ENCODE measurements around the gene AP1G2.

DNA sequence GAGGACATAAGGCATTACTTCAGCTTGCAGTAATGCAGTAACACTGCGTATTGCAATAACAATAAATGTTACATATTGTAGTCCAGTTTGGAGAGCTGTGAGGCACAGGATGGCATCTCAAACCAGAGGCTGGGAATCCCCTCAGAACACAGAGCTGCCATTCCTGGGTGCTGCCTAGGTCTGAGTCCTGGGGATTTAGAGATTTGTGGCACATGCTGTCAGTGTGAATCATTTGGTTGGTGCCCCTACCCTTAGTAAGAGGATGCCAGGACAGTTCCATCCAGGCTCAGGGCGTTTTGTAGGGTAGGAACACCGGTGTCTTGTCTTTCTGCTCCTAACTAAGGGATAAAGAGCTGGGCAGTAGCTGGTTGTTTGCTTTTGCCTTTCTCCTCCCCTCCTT is 38.6 kb downstream of the AP1G2 start:
- TF ChIP-seq, protein P1, sequence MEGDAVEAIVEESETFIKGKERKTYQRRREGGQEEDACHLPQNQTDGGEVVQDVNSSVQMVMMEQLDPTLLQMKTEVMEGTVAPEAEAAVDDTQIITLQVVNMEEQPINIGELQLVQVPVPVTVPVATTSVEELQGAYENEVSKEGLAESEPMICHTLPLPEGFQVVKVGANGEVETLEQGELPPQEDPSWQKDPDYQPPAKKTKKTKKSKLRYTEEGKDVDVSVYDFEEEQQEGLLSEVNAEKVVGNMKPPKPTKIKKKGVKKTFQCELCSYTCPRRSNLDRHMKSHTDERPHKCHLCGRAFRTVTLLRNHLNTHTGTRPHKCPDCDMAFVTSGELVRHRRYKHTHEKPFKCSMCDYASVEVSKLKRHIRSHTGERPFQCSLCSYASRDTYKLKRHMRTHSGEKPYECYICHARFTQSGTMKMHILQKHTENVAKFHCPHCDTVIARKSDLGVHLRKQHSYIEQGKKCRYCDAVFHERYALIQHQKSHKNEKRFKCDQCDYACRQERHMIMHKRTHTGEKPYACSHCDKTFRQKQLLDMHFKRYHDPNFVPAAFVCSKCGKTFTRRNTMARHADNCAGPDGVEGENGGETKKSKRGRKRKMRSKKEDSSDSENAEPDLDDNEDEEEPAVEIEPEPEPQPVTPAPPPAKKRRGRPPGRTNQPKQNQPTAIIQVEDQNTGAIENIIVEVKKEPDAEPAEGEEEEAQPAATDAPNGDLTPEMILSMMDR (IDR thresholded peaks at IDR 0.05) = no peak
- TF ChIP-seq POLR2A (IDR thresholded peaks at IDR 0.05) = no peak

Measured in thyroid gland (tissue), 4 donors.